Left colon (tissue), 2 donors: ENCODE measurements around the gene TSHZ2. TPM values are rescaled to one million over a fixed set of nuclear protein-coding genes. Genes with fewer than 3 reads are reported as not detected.

Source experiments
- ATAC-seq: fragments of 200-7000 bp; cut with Tn5 transposase; one replicate; pipeline ENCODE4 v1.9.1; 2020; ENCODE audit warnings: mild to moderate bottlenecking, moderate library complexity
- DNase-seq, 2 donors: peaks; one replicate each; pipeline ENCODE4 v3.0.0-alpha.2; 2020
- intact Hi-C, 2 donors: fragments of 100-400 bp; cut with DNase I in 1 of 2; cut with micrococcal nuclease in 1 of 2; formaldehyde crosslinking; loops; one replicate each; pipeline versions ENCODE4 v1.11.2 to v1.14.0; 2022; cut with DNase I, micrococcal nuclease
- total RNA-seq, 2 donors: library from RNA; stranded (reverse); fragmentation: NEBNext Ultra II Directional; extraction: Animal tissue kit (Norgen Biotek cat#: 25700); gene quantifications; one replicate each; pipeline ENCODE4 v1.2.1, GENCODE V29; 2021
- donor health status: DM: no; HTN: no; CAD: no.
- donor health status: DM: yes; HTN: yes; CAD: no.

The TSHZ2 gene
- total RNA-seq, 2 donors from 2014 or later, result 1.7 to 4.9 TPM

DNA sequence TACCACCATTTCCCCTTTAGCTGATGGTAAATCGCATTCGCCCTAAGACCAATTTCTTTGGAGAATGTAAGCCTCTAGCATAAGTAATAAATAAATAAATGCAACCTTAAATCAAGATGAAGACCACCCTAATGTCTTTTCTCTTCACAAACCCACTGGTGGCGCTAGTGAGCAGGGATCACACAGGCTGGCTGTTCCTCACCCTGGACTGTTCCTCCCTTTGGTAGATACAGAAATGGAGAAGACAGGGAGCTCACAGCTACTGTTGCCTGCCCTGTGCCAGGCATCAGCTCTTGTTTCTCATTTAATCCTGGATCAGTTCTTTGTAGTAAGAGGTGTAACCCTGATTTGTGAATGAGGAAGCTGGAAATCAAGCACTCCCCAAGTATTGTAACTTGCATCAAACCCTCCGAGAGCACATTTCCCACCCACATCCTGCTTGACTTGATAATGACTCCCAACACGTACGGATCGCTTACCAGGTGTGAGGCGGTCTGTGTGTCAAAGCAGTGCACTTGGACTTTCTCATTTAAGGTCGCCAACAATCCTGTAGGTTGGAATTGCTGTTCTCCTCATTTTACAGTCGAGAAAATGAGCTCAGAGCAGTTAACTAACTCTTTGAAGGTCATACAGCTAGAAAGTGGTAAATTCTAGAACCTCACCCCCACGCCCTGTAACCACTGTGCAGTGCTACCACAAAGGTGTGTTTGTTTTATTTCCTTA, 236.1 kb downstream of the TSHZ2 start:
- intact Hi-C loops, result no loop called here
- DNase-seq (no peak), ATAC-seq (no peak)

DNA sequence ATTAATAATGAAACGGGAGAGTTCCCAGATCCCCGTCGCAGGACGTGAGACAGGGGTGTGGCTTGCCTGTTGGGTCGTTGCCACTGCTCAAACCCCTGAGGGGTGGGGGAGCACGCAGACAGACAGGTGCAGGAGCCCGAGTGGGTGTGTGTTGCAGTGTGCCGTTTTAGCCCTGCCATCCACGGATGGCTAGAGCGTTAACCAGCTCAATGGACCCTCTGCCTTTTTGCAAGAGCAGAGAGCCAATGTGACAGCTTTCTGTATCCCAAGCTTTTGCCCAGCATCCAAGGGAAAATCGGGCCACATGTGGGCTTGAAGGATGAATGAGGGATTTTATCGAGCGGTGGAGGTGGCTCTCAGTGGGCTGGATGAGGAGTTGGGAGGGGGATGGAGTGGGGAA, 237.9 kb downstream of the TSHZ2 start:
- ATAC-seq, result no peak
- intact Hi-C loops, result no loop called here
- no peak for DNase-seq

DNA sequence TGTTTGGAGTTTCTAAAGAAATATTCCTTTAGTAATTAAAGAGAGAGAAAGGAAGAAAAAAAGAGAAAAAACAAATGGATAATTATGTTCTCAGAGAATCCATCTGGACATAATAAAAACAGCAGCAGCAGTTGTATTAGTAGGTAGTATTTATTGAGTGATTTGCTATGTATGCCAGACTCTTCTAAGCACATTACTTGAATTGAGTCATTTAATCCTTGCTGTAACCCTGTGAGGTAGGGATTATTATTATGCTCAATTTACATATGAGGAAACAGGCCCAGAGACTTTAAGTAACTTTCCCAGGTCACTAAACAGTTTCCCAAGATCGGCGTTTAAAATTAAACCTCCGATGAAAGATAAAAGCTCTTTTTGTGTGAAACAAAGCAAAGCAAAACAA, 238.8 kb downstream of the TSHZ2 start:
- intact Hi-C loops, result no loop called here
- DNase-seq (no peak), ATAC-seq (no peak)

DNA sequence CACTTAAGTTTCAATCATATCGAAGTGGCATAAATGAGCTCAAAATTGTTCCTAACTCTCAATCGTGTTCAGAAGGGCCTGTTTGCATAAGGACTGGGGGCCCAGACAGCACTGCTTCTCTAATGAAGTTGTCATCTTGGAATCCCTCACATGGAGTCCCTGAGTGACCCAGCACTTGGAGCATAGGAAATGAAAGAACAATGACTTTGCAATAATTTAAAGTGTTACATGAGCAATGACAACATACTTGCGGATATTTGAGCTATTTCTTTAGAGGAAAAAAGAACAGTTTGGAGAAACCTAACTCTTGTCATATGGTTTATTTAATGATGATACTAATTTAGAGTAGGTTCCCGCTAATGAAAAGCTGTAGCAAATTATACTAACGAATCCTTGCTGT, 239.9 kb downstream of the TSHZ2 start:
- ATAC-seq (no peak), DNase-seq (no peak)
- intact Hi-C loops, result no loop called here

DNA sequence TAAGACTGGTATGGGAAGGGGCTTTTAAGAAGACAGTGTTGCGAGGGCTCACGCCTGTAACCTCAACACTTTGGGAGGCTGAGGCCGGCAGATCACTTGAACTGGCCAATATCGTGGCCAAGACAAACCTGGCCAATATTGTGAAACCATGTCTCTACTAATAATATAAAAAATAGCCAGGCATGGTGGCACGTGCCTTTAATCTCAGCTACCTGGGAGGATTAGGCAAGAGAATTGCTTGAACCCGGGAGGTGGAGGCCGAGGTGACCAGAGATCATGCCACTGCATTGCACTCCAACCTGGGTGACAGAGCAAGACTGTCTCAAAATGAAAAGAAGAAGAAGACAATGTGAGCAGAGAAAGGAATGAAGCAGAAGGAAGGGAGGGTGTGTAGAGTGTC, 242.2 kb downstream of the TSHZ2 start:
- intact Hi-C loops, result no loop called here
- no peak for DNase-seq
- ATAC-seq, result no peak

DNA sequence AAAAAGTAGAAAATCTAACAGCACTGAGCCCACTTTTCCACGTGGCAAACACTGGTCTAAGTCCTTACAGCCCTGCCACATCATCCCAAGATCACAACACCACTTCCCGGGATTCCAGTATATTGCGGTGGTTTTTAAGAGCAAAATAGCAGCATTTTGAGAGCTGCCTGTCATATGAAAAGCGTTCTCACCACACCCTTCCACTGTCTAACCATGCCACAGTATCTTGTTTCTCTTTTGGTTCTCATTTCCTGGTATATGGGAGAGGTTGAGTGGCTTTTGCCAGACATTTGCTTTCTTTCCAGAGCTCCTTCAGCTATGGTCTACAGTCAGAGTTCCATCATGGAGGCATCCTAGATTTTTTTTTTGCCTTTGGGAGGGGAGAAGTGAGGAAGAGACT, 243.0 kb downstream of the TSHZ2 start:
- DNase-seq (no peak), ATAC-seq (peak; percentile 44)
- intact Hi-C loops, result no loop called here

DNA sequence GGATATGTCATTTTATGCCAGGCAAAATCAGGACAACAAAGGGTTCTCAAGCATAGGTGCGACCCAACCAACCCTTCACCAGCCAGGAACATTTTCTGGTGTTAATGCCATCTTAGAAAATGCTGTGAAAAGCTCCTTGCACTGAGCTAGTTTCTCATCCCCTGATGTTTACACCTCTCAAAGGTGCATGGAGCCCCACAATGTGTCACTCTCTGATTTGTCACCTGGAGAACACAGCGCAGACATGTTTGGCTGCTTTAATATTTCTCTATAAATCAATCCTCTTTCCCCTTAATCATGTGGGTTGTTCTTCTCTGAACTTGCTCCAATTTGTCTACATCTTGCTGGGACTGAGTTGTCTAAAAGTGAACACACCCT, 244.3 kb downstream of the TSHZ2 start:
- intact Hi-C loops, result no loop called here
- no peak for DNase-seq
- ATAC-seq, result no peak

DNA sequence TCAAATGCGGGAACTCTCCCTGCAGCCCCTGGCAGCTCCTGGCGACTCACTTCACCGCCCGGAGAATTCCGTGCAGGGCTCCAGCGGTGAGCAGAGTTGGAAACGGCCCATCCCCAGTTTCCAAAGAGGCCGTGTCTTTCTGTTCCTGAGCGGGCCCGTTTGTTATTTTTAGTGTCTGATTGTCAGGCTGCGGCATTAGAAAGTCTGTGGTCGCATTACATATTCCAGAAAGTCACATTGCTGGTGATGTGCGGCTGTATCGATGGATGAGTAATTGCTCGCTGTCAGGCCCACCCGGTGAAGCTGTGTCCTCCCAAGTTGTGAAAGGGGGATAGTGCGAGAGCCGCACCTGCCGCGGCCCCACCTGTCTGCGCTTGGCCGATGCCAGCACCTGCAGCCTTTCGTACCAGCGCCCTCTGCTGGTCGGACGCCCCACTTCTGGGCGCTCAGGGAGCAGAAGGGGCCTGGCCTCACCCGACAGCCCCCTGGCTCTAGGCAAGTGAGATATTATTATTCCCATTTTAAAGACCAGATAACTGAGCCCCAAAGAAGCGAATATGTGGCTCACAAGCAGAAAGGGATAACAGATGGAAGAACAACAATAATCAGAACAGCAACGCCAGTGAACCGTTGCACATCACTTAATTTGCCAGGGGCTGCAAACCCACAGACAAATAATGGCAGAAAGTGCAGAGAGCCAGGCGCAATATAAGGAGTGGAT, 244.9 kb downstream of the TSHZ2 start:
- ATAC-seq (peak; percentile 85), DNase-seq (peak; percentile 34 to 82)
- intact Hi-C loops, result no loop called here

DNA sequence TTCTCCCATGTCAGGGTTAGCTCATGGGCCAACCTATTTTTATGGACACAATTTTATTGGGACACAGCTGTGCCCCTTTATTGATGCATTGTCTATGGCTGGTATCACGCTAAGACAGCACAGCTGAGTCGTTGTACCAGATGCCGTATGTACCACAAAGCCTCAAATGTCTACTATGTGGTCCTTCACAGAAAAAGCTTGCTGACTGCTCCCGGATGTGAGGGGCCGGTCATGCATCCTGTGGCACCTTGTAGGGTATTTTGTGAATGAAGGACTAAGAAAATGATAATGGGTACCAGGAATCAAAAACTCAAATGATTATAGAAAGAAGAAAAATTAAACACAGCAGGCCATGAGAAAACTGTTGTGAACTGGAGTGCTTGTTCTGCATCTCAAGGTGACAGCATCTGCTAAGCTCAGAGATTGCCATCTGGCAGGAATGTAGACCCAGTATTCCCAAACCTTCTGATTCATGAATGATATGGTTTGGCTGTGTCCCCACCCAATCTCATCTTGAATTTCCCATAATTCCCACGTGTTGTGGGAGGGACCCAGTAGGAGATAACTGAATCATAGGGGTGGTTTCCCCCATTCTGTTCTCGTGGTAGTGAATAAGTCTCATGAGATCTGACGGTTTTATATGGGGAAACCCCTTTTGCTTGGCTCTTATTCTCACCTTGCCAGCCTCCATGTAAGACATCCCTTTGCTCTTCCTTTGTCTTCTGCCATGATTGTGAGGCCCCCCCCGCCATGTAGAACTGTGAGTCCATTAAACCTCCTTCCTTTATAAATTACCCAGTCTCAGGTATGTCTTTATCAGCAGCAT, 248.5 kb downstream of the TSHZ2 start:
- ATAC-seq (no peak), DNase-seq (no peak)
- intact Hi-C loops, result no loop called here

DNA sequence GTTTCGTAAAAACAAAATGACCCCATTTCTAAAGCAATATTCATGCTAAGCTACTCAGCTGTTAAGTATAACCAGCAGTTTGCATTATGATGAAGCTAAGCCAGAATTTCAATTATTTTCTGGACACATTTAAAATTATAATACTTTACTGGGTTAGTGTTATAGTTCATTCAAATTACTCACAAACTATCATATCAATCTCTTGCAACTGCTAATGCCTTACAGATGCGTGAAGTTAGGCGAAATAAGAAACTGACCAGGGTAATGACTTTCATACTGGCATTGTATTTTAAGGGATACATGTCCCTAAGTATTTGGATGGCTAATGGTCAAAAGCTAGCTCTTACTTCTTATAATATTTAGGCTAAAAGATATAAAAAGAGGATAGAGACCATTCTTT, 249.6 kb downstream of the TSHZ2 start:
- DNase-seq (no peak), ATAC-seq (no peak)
- intact Hi-C loops, result no loop called here

DNA sequence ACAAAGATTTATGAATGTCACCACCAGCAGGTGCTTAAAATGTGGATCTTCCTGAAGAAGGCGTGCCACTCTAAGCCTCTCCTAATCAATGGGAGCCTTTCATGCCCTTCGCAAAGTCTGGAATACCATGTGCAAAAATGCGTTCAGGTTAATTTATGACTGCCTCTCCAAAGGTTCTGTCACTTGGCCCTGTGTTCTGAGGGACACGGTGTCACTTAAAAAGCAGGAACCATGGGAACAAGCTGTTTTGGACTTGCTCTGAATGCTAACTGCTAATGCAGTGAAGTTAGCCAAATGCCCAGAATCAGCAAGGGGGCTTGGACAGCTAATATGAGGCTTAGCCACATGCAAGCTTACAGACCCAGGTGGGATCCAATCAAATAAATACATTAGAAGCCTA, 250.3 kb downstream of the TSHZ2 start:
- DNase-seq, result no peak
- intact Hi-C loops, result no loop called here
- ATAC-seq, result no peak

DNA sequence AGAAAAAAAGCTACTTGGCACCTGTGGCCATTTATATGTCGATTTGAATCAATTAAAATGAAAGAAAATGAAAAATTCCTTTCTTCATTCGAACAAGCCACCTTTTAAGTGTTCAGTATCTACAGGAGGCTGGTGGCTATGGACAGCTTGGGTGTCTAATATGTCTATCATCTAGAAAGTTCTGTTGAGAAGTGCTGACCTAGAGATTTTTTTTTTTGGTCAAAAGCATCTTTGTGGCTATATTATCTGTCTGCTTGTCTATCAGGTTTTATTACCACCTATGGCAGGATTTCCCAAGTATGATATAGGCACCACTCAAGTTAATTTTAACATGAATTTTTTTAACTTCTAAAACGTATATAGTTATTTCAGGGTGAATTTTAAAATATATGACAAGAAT, 250.8 kb downstream of the TSHZ2 start:
- intact Hi-C loops, result no loop called here
- DNase-seq, result no peak
- no peak for ATAC-seq

DNA sequence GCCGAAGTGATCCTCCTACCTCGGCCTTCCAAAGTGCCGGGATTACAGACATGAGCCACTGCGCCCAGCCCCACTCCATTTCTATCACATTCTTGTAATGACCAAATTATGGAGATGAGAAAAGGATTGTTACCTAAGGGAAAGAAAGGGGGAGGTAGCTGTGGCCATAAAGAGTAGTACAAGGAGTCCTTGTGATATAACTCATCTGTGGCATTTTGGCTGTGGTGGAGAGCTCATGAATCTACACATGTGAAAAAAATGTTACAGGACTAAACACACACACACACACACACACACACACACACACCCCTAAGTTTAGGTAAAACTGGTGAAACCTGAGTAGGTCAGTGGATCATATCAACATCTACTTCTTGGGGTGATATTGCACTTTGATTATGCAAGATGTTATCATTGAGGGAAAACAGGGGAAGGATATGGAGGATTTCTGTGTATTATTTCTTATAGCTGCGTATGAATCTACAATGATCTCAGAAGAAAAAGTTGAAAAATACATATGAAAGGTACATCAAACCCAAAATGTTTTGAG, 251.5 kb downstream of the TSHZ2 start:
- ATAC-seq (no peak), DNase-seq (no peak)
- intact Hi-C loops, result no loop called here

DNA sequence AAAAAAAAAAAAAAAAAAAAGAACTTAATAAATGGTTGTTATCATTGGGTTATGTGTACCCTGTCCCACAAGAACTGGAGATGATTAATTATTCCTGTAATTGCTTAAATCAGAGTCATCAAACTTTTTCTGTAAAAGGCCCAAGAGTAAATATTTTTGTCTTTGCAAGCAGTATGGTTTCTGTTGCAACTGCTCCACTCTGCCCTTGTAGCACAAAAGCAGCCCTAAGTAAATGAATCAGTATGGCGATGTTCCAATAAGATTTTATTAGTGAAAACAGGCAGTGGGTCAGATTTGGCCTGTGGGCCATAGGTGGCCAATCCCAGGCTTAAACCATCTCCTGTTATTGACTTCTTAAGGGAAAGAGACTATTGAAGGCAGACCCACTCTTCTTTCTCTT, 252.7 kb downstream of the TSHZ2 start:
- DNase-seq, result no peak

DNA sequence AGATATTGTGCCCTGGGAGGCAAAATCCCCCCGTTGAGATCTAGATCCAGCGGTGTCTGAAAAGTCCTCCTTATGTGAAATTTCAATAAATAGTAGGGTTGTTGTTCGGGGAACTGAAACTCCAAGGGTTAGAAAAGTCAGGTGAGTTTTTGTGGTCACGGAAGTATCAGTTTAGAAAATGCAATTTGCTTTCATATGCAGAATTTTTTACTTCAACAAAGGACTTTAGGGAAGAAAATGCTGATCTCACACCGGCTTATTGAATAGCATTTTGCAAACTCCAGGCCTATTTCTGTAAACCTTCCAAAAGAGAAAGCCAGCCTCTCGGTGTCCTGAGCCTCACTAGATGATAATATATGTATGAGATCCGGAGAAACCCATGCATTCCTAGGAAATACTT, 254.7 kb downstream of the TSHZ2 start:
- ATAC-seq, result no peak
- no peak for DNase-seq
- intact Hi-C loops, result no loop called here

More for the DNA sequence above, 252.7 kb downstream of the TSHZ2 start:
- intact Hi-C loops, result no loop called here
- no peak for ATAC-seq

DNA sequence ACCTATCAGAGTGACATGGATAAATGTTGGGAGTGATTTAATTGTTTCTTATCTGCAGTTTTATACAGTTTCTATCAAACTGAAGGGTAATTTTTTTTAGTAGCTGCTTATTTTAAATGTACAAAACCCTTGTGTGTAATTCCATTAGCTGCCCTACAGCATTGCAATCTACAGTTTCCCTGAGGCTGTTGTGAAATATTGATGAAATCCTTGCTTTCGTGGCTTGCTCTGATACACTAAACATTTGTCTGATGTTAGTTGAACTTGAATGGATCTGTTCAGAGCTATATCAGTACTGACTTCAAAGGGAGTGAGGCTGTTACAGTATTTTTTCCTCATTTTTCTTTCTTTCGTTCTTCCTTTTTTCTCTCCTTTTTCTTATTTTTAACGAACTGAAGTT, 255.4 kb downstream of the TSHZ2 start:
- intact Hi-C loops, result no loop called here
- ATAC-seq (no peak), DNase-seq (no peak)

DNA sequence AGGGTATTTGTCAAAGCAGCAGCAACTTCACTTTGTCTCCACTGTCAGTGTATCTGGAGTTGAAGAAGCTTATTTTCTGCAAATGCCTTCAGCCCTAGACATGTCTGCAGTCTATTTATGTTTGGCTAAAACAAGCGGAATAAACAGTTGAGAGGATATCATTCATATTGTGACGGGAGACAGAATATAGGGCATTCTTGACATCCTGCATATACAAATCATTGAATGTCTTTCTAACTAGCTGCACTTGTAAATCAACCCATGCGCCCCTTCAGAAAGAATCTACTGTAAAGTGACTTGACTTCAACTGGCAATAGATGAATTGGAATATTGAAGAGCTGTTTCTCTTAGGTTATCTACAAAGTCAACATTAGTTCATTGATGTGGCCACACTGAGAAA, 258.9 kb downstream of the TSHZ2 start:
- DNase-seq (no peak), ATAC-seq (no peak)
- intact Hi-C loops, result no loop called here

DNA sequence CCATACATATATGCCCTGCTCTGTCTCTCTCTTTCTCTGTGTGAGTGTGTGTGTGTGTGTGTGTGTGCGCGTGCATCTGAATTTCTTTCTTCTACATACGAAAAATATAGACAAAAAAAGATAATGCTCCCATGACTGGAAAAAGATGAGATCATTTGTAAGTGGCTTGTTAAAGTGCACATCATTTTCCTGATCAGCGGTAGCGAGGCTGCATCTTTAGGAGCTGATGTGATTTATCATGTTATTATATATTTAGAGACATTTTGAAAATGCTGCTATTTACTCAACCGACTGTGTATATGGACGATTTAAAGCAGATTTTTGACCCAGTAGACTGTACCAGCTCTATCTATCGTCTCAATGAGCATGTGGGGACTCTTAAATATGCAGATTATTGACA, 265.3 kb downstream of the TSHZ2 start:
- DNase-seq, result no peak
- intact Hi-C loops, result no loop called here
- ATAC-seq, result no peak

DNA sequence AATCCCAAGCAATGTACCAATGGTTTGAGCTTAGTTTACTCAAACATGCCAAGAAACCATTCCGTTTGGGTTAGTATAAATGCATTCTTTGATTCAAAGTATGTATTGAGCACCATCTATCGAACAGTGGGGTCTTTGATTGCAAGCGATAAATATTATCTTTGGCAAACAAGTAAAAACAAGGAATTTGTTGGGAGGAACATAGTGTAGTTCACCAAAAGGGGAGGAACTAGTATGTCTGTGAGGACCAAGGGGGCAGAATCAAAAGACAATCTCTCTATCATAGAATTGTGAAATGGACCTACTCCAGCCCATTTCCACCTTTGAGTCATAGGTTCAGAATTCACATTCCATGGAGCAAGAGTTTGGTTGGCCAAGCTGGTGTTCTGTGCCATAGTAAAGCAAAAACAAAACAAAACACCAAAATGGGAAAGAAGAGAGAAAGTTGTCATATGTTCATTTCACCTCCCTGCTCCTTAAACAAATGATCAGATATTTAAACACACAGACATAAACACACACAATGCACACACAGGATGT, 266.0 kb downstream of the TSHZ2 start:
- intact Hi-C loops, result no loop called here
- DNase-seq (no peak), ATAC-seq (no peak)

DNA sequence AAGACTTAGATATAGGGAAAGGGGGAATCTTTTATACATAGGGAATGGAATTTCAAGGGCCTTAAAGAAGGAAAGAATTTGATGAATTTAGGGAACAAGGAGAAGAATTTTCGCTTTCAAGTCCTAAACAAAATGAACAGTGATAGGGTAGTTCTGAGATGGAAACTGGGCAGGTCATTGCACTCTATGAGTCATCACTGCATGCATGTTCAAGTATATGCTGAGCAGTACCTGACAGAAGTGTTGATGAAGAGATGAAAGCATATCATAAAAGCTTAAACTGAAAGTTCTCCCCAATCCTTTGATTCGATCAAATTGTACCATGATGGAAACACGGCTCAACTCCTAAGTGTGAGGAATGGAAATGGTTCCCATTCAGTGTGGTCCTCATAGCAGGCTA, 271.0 kb downstream of the TSHZ2 start:
- DNase-seq (no peak), ATAC-seq (no peak)
- intact Hi-C loops, result no loop called here
